ENCODE results near the gene GEMIN7. TPM values are rescaled to one million over a fixed set of nuclear protein-coding genes. Genes with fewer than 3 reads are reported as not detected.

GEMIN7 gene
- 85.7 to 94.2 TPM (median 89.0 TPM) in 5 replicates for total RNA-seq (2022; extraction: Qiagen RNA extraction)

GRCh38 chr19:45079063-45079910, at the start of gene GEMIN7:
GEMIN7 (plus strand) TSS chr19:45079260; CDS start chr19:45090115, 10,855 bp downstream.

GRCh38 chr19:45038931-45039893, 39.8 kb upstream of the GEMIN7 start, which contains the start of gene CLASRP:
CLASRP (plus strand) TSS chr19:45039045; CDS start chr19:45040213, 1,168 bp downstream.

GRCh38 chr19:45076029-45076850, 2.8 kb upstream of the GEMIN7 start, which contains the start of gene ZNF296:
ZNF296 (minus strand) TSS chr19:45076478; CDS start chr19:45076373, 105 bp downstream.

GRCh38 chr19:45092747-45093678, 14.0 kb downstream of the GEMIN7 start, which contains the start of gene PPP1R37:
PPP1R37 (plus strand) TSS chr19:45093179; CDS start chr19:45093326, 147 bp downstream.

Other genes starting within 250 kb of the GEMIN7 start
- gene NECTIN2, start 233.0 kb upstream of the GEMIN7 start, total RNA-seq (2022; extraction: Qiagen RNA extraction) = 71.9 to 89.5 TPM (median 86.2 TPM) in 5 replicates
- gene TOMM40, start 188.0 kb upstream of the GEMIN7 start, total RNA-seq (2022; extraction: Qiagen RNA extraction) = 183 to 257 TPM (median 247 TPM) in 5 replicates
- 11.9 to 23.5 TPM (median 16.2 TPM) in 5 replicates for gene APOE, start 173.5 kb upstream of the GEMIN7 start, total RNA-seq (2022; extraction: Qiagen RNA extraction)
- 119 to 132 TPM (median 122 TPM) in 5 replicates for gene APOC1, start 164.7 kb upstream of the GEMIN7 start, total RNA-seq (2022; extraction: Qiagen RNA extraction)
- not detected in 5 replicates for gene APOC4, start 137.0 kb upstream of the GEMIN7 start, total RNA-seq (2022; extraction: Qiagen RNA extraction)
- gene APOC2, start 133.2 kb upstream of the GEMIN7 start, total RNA-seq (2022; extraction: Qiagen RNA extraction) = not detected in 5 replicates
- 141 to 188 TPM (median 176 TPM) in 5 replicates for gene CLPTM1, start 123.9 kb upstream of the GEMIN7 start, total RNA-seq (2022; extraction: Qiagen RNA extraction)
- gene RELB, start 77.8 kb upstream of the GEMIN7 start, total RNA-seq (2022; extraction: Qiagen RNA extraction) = 28.1 to 57.8 TPM (median 50.6 TPM) in 5 replicates
- 49.4 to 78.5 TPM (median 72.9 TPM) in 5 replicates for gene CLASRP, start 40.2 kb upstream of the GEMIN7 start, total RNA-seq (2022; extraction: Qiagen RNA extraction)
- gene ZNF296, start 2.8 kb upstream of the GEMIN7 start, total RNA-seq (2022; extraction: Qiagen RNA extraction) = 5.3 to 12.0 TPM (median 10.1 TPM) in 5 replicates
- 21.1 to 33.7 TPM (median 30.5 TPM) in 5 replicates for gene PPP1R37, start 13.9 kb downstream of the GEMIN7 start, total RNA-seq (2022; extraction: Qiagen RNA extraction)
- gene NKPD1, start 81.7 kb downstream of the GEMIN7 start, total RNA-seq (2022; extraction: Qiagen RNA extraction) = 0.09 to 0.21 TPM (median 0.10 TPM) in 5 replicates
- gene TRAPPC6A, start 99.0 kb downstream of the GEMIN7 start, total RNA-seq (2022; extraction: Qiagen RNA extraction) = 39.2 to 45.1 TPM (median 43.3 TPM) in 5 replicates
- 10.7 to 15.5 TPM (median 14.7 TPM) in 5 replicates for gene BLOC1S3, start 99.5 kb downstream of the GEMIN7 start, total RNA-seq (2022; extraction: Qiagen RNA extraction)
- 0.58 to 1.8 TPM (median 1.3 TPM) in 5 replicates for gene EXOC3L2, start 166.1 kb downstream of the GEMIN7 start, total RNA-seq (2022; extraction: Qiagen RNA extraction)
- gene MARK4, start 172.0 kb downstream of the GEMIN7 start, total RNA-seq (2022; extraction: Qiagen RNA extraction) = 5.7 to 7.3 TPM (median 6.4 TPM) in 5 replicates
- gene CKM, start 243.6 kb downstream of the GEMIN7 start, total RNA-seq (2022; extraction: Qiagen RNA extraction) = not detected in 5 replicates

Data from A549 treated with CORT108297 at 1 μM for 4 hours (cell line).